Measurements from ENCODE around the gene ARHGAP26.
"Not testable (repeated sequence)": the region's sequence is repeated elsewhere in the genome, so short reads cannot be mapped to it uniquely, and the experiment has no call there.

The ARHGAP26 gene

DNA sequence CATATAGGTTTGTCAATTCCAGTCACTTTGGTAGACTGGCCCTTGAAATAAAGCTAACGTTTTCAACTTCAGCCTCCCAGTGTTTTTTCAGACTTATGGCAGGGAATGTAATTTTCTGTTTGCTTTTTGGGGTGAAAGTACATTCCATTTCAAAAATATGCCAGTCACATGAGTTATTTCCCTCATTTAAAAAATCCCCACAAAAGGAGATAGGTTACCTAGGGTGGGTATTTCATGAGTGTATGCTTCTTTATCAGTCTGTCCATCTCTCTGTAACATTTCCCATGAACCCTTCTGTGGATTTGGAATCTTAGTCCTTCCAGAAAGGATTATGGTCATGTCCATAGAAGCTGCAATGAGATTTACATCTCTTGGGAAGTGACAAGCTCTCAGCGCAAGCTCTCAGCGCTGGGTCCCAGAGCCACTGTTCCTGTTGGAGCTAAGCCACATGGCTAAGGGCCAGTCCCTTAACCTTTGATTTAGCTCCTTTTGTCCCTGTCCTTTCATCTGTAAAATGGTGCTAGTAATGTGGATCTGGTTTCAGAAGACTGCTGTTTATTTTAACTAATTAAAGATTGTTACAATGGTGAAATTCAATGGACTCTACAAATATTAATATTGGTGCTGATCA, 338.4 kb downstream of the ARHGAP26 start:
- no peak for DNase-seq

DNA sequence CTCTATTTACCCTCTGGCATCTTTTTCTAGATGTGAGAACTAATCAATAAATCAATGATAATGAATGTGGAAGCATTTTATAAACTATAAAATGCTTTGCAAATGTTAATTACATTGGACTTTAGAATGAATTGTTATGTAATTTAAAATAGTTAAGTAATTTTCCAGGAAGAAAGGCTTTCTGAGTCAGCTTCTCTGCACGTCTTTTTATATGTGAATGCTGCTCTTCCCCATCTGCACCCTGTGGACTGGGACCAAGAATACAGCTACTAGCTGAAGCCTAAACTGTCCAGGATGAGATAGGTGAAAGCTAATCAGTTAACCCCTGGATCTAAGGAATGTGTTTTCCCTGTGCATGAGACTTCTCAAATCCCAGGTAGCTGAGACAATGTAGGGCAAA, 340.4 kb downstream of the ARHGAP26 start:
- no peak for DNase-seq

DNA sequence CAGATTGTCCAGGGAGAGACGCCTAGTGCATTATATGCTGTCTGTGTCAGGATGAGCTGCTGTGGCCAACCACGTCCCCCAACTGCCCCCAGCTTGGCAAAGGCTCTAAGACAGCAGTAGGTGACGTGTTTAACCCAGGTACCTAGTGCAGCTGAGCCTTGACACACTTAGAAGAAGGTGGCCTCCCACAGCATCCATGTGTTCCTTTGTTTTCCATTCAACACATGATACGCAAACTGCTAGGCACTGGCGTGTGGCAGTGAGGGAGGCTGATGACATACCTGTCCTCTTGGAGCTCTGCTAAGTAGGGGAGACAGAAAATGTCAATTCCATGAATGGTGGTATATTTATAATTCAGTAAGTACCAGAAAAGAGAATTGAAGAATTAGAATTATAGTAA, 341.6 kb downstream of the ARHGAP26 start:
- no peak for DNase-seq

DNA sequence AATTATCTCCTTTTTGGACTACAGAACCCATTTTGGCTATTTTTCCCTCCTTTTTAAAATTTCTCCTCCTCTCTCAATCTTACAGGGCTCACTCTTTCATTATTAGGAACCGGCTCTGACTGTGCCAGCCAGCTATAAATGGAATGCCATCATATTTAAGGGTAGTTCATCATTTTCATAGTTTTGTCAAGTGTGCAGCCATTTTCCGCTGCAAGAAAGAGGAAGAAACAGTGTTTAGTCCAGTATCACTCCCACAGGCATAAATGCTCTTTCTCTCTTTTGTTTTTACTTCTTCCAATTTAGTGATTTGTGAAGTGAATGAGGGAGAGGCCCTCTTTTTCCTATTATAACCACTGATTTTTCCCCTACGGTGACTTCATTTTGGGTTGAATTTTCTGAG, 343.3 kb downstream of the ARHGAP26 start:
- DNase-seq, result no peak

DNA sequence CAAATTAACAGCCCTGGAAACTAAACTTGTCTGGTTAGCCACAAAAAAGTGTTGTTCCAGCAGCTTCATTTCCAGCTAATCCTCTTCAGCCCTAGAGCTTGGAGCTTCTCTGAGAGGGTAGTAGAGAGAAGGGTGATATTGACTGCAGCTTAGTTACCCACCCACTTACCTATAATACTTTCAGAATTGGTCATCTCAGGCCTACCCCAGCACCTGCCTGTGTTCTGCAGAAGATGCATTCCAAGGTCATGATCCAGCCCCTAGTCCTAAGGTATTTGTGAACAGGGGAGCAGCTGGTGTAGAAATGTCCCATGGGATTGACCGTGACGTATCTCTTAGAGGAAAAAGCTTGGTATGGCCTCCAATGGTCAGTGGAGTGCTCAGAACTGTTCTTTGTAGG, 344.3 kb downstream of the ARHGAP26 start:
- DNase-seq, result no peak

DNA sequence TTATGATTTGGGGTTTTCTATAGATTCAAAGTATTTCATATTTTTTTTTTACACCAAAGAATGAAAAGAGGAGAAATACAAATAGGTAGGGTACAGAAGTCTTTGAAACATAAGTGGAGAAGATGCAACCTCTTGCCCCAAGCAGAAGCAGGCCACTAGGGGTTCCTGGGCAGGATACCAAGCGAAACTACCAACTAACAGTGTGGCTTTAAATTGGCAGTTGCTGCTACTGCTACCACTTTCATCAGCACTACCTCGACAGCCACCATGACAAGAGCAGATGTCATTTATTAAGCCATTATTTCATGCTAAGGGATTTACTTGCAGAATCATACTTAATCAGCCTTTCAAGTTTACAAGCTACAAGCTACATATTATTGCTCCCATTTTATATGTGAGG, 345.2 kb downstream of the ARHGAP26 start:
- no peak for DNase-seq

DNA sequence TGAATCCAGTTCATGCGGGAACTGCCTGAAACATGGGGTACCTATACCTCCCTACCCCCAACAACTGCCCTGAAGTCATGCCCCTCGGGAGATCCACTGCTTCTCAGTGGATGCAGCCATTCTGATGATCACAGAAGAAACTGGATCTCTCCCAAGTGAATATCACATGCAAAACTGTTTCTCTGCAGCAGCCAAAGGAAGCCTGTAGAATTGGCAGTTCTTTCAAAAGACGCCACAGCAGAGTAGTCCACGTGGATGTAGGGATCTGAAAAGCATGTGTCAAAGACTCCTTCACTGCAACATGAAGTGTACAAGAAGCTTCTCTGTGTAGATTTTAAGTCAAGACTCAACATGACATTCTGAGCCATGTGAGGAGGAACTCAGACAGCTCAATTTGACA, 346.6 kb downstream of the ARHGAP26 start:
- no peak for DNase-seq

DNA sequence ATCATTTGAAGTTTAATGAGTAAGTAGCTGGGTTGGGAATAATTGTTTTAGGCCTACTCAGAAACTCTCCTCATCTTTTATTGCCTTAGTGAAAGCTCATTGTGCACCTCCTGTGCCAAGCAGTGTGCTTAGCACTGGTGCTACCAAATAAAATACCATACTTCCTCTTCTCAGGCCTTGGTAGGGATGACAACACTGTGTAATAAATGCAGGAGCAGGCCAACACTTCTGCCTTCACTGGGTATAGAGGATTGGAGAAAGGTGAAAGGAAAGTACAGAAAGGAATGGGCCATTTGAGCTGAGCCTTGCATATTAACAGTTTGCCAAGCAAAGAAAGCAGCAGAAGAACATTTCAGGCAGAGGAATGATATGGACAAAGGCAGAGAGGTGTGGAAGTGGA, 347.6 kb downstream of the ARHGAP26 start:
- DNase-seq, result no peak

DNA sequence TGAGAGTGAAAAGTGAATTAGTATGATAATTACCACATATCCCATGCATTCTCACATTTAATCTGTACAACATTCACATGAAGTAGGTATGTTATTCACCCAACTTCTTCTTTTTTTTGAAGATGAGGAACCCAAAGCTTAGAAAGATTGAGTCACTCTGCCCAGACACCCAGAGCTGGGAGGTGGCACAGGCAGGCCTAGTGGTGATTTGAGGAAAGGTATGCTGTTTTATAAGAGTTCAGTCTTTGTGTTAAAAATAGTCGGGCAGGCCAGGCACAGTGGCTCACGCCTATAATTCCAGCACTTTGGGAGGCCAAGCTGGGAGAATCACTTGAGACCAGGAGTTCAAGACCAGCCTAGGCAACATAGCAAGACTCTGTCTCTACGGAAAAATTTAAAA, 348.0 kb downstream of the ARHGAP26 start:
- DNase-seq, result no peak

DNA sequence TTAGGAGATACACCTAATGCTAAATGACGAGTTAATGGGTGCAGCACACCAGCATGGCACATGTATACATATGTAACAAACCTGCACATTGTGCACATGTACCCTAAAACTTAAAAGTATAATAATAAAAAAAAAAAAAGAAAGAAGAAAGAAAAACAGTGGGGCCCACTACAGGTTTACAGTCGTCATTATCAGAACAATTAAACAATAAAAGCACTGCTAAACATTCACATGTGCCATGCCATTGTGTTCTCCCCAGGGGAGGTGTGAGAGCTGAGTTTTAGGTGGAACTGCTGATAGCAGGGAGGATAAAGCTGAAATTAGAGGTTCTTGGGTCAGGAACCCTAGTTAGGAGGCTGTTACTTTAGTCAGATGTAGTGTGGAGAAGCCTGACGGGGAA, 348.6 kb downstream of the ARHGAP26 start:
- DNase-seq, result not testable (repeated sequence)

DNA sequence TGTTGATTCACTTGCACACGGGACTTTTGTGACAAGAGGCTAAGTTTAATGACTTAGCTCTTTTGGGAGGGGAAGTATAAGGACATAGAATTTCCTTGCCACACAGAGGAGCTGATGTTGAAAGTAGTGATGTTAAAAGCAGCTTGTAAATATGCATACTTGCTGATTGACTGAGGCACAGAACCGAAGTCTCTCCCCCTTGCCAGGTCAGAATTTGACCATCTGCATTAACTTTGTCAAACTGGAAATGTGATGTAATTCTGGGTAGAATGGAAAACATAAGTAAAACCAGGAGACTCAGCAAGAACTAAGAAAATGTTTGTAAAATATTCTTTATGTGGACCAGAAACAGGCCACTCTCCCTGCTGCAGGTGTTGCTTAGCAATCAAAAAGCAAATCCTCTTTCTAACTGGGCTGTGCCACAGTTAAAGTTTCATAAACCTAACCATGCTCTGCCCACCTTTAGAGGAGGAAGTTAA, 349.2 kb downstream of the ARHGAP26 start:
- no peak for DNase-seq

DNA sequence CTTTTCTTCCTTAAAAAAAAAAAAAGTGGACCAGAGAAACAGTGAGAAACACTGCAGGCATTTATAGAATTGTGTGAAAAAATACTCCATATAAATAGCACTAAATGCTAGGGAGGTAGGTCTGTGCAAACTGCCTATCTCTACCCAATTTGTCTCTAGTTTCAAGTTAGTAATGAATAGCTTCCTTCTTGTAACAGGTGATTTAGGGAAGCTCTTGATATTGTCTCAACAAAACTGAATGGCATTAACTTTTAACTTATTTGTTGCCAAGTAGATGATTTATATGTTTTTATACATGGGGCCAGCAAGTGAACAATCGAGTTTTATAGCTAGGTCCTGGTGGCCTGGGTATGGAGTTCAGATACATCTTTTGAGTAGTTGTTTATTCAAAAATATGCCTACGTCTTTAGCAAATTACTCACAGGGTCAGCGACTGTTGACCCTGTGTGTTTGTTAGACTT, 349.7 kb downstream of the ARHGAP26 start:
- DNase-seq, result no peak

DNA sequence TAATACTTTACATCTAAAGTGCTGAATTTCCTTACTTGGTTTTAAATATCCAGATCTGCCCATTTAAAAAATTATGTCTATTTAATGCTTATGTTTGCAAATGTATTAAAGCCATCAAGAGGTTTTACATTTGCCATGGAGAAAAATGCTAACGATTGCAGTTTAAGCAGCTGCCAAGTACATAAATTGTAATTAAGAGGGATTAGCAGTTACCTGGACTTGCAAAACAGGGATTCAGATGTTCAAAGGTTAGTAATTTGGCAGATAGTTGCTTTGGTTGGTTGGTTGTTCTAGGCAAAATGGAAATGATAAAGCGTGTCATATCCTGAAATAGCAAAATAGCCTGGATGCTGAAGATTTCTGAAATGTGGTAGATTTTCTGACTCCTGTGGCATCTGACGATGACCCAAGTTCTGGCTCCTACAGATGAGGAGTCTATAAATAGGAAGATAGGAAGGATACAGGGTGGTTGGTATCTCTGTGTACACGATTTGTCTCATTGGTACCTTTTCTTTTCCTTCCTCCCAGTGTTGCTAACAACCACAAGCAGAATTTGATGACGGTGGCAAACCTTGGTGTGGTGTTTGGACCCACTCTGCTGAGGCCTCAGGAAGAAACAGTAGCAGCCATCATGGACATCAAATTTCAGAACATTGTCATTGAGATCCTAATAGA, 350.4 kb downstream of the ARHGAP26 start:
- no peak for DNase-seq

DNA sequence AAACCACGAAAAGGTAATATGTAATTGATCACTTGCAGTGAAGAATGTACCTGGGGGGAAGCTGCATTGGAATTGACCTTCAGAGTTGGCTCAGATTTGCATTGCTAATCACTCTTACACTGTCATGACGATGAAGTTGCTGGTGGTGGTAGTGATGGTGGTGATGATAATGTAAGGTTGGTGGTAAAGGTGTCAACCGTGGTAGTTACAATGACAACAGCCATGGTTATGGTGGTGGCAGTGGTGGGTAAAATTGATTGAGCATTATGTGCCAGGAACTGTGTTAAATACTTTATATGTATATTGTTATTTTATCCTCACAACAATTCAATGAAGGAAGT, 350.9 kb downstream of the ARHGAP26 start:
- DNase-seq, result no peak

DNA sequence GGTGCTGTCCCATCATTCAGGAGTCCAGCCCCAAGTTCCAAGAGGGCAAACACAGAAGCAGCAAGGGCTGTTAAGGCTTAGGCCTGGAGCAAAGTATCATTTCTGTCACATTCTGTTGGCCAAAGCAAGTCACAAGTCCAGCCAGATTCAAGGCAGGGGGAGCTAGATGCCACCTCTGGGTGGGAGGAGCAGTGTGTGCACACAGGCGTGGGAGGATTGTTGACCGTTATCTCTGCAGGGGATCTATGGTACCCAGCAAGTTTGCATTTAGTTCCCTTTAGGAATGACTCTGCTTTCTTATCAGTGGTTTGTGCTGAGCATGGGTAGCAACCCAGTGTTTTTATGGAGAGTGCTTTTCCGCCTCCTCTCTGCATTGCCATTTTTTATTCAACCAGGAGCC, 354.4 kb downstream of the ARHGAP26 start:
- no peak for DNase-seq

DNA sequence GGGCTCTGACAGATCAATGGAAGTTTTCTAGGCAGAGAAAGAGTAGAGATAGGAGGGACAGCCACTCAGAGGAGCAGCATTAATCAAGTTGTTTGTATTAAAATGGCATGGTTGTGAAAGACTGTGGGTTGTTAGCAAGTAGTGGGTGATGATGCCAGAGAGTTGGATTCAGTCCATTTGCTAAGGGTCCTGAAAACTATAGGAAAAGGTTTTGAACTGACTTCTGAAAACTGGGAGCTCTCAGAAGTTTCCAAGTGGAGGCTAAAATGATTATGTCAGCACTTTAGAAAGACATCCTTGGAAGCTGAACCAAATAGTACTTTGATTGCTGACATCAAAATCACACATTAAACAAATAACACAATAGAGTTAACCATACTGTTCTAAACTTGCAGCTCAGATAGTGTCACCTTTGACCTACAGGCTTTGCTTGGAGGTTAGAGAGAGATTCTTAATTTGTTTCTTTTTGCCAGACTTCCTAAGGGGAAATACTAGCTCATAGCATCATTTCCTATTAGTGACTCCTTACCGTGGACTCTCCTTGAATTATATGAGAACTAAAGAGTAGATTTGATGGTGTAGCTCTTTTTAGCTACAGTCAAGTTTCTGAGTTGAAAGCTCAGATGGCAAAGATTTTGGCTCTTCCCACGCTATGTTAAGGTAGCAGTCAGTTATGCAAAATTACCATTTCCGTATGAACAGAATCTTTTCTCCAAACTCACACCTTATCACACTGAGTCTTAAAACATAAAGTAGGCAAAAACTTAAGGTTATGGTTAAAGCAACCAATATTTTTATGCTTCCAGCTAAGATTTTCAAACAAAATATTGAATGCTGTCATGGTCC, 356.2 kb downstream of the ARHGAP26 start:
- DNase-seq, result no peak

DNA sequence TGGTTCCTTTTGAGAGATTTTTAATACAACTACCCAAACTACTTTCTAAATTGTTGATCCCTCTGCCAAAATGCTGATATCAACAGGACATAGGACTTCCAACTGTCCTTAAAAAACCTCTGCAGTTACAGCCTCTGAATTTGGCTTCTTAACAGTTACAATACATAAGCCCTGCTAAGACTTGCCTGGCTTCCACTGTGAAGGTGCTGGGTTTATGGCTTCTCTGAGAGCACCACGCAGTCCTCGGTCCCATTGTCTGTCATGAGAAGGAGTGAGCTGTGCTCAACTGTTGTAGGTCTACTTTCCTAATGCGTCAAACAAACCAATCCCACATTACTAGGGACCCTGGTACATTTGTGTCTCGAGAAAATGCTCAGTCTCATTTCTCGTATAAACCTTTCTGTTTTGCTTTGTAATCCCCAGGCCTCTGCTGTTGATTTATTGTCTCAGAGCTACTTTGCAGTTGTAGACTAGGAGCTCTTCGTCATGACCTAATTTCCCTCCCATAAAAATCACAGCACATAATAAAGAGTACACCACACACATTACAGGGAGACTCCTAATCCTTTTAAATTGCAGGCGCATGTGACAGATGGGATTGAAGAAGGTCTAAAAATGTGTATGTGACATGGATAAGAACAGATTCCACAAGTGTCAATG, 358.4 kb downstream of the ARHGAP26 start:
- no peak for DNase-seq

DNA sequence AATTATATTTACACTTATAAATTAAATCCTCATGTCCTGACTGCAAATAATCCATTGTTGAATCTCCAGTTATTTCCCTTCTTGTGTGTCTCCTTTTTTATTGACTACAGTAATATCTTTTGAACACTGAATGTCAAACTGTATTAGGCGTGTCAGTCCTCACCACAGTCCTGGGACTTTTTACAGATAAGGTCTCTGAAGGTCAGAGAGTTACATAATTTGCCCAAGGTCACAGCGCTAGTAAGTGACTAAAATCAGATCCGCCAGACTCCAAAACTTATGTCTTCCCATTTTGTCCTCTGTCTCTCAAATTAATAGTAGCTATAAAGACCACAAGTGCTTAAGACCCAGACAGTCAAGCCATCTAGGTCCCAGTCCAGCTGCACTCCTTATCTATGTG, 359.0 kb downstream of the ARHGAP26 start:
- no peak for DNase-seq

DNA sequence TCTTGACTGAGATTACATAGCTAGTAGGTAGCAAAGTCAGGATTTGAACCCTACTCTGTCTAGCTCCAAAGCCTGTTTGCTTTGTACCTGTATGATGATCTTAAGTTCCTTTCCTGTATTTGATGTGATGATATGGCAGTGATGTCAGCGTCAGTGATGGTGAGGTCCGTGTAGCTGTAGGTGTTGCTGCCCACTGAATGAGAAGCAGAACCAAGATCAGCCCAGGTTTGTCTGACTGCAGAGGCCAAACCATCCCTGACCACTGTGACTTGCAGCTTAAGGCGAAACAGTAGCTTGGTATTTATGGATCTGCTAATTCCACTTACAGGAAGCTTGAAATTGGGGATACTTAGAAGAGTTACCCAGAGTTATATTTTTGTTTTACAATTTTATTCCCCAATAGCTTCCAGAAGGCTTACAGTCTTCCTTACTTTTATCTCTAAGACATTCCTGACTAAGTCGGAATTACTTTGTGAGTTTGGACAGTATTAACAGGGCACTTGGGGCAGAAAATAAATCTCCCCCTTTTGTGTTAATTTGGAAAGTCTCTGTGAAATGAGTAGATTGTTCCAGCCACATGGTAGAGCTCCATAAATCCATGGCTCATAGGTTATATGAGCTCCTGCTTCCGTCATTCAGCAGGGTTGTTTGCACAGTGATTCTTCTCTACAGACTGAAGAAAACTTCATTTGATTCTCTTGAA, 359.9 kb downstream of the ARHGAP26 start:
- no peak for DNase-seq

DNA sequence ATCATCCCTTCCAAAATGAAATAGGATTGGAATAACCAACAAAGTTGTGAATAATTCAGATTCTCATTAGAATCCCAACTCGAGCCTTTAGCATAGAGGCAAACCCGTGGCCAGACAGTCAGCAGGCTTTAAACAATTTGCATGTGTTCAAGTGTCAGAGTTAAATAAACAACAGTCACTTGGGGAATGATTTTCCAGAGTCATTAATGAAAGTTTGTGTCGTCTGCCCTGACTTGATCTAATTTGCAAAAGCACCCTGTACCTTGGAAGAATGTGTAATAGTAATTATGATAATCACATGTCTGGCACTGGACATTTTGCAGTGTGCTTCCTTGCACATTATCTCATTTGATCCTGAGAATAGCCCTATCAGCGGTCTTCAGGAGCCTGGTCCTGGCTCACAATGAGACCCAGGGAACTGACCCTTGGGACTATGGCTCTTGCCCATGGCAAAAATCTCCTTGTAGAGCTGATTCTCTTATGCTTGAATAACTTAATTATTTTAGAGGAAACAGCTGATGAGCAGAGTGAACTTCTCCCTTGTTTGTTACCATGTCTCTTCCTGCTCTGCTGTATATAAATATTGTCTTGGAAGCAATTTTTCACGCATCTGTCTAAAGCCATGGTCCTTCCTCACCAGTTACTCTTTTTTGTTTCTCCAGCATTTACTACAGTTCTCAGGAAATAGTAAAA, 360.6 kb downstream of the ARHGAP26 start:
- DNase-seq, result no peak

DNA sequence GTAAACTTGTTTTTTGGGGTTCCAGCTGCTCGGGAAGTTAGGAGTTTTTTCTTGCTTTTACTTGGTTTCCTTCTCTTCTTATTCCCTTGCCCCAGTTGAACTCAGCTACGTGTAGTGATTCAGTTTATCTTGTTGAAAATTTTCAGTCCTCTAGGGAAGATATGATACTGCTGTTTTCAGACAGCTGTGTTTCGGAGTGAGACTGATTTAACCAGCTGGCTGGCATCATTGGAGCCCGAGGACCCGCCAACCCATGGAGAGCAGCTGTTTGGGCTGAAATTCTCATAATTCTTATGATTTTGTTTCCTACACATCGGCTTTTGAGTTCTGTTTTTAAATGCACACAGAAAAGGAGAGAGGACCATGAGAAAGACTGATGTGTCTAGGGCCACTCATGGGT, 361.8 kb downstream of the ARHGAP26 start:
- DNase-seq, result no peak

DNA sequence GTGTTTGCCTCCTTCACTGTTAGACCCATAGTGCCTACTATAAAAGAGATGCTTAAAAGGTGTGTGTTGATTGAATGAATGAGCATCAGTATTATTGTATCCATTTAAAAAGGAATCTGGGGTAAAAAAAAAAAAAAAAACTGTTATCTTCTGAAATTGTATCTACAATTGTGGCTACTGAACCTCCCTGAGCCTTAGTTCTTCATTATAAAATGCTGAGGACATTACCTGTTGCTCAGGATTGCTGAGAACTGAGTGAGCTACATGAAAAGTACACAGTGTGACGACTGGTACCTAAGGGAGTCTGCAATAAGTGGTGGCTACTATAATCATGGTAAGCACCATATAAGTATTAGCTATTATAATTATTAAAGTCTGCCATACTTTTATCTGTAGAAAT, 362.6 kb downstream of the ARHGAP26 start:
- no peak for DNase-seq
